Hepatocyte (in vitro differentiated cells): ENCODE results near the gene PLCD1. TPM values are rescaled to one million over a fixed set of nuclear protein-coding genes. Genes with fewer than 3 reads are reported as not detected.

Source experiments
- DNase-seq: peaks from one replicate; pipeline ENCODE4 v3.0.0-alpha.2; 2016; ENCODE audit warnings: low spot score
- H2AFZ ChIP-seq: fragments of 200-600 bp; sonication (generic); 2 replicates; pipeline ENCODE4 v1.6.0; 2016; ENCODE audit warnings: antibody characterized with exemption, mild to moderate bottlenecking
- H3K27ac ChIP-seq: fragments of 200-600 bp; sonication (generic); 2 replicates; pipeline ENCODE4 v1.5.1; 2016; ENCODE audit warnings: mild to moderate bottlenecking
- H3K27me3 ChIP-seq: fragments of 200-600 bp; sonication (generic); 2 replicates; pipeline ENCODE4 v1.6.1; 2016
- H3K36me3 ChIP-seq: fragments of 200-600 bp; sonication (generic); replicated peaks from 2 replicates; pipeline ENCODE4 v1.5.1; 2016; ENCODE audit warnings: low read depth; ENCODE audit not compliant: insufficient read depth
- H3K4me1 ChIP-seq: fragments of 200-600 bp; sonication (generic); 2 replicates; pipeline ENCODE4 v1.5.1; 2016; ENCODE audit warnings: mild to moderate bottlenecking, moderate library complexity; ENCODE audit not compliant: insufficient read depth
- H3K4me2 ChIP-seq: fragments of 200-600 bp; sonication (generic); 2 replicates; pipeline ENCODE4 v1.6.0; 2016
- H3K4me3 ChIP-seq: fragments of 200-600 bp; sonication (generic); 2 replicates; pipeline ENCODE4 v1.5.1; 2016; ENCODE audit warnings: mild to moderate bottlenecking
- H3K79me2 ChIP-seq: fragments of 200-600 bp; sonication (generic); 2 replicates; pipeline ENCODE4 v1.6.0; 2017; ENCODE audit warnings: mild to moderate bottlenecking
- H3K9me2 ChIP-seq: fragments of 200-600 bp; sonication (generic); replicated peaks from 2 replicates; pipeline ENCODE4 v1.6.0; 2017; ENCODE audit warnings: mild to moderate bottlenecking; ENCODE audit not compliant: insufficient read depth
- H3K9me3 ChIP-seq: fragments of 200-600 bp; sonication (generic); 2 replicates; pipeline ENCODE4 v1.5.1; 2016; ENCODE audit warnings: low read depth, mild to moderate bottlenecking
- H4K20me1 ChIP-seq: fragments of 200-600 bp; sonication (generic); 2 replicates; pipeline ENCODE4 v1.6.0; 2016; ENCODE audit warnings: mild to moderate bottlenecking; ENCODE audit not compliant: insufficient read depth, poor library complexity, severe bottlenecking
- EZH2 ChIP-seq: fragments of 200-600 bp; sonication (generic); IDR thresholded peaks from 2 replicates; pipeline ENCODE4 v1.6.1; 2016; ENCODE audit warnings: antibody characterized with exemption, mild to moderate bottlenecking, borderline replicate concordance
- EZH2phosphoT487 ChIP-seq: fragments of 200-600 bp; sonication (generic); IDR thresholded peaks from one replicate; pipeline ENCODE4 v1.6.1; 2018; ENCODE audit warnings: antibody characterized with exemption, mild to moderate bottlenecking, low read depth, moderate library complexity; ENCODE audit not compliant: unreplicated experiment, severe bottlenecking
- WGBS: methylation state at CpG from one replicate; pipeline ENCODE4 v1.1.6; 2016; ENCODE audit warnings: low lambda C conversion rate; ENCODE audit errors: missing lambda C conversion rate; 5-methylcytosine and 5-hydroxymethylcytosine counted together
- polyA plus RNA-seq: library from polyadenylated mRNA; unstranded; fragments of >200 nt; fragmentation: Nextera tagmentation; extraction: Ambion mirVana; gene quantifications from 2 replicates; pipeline ENCODE4 v1.2.1, GENCODE V29; 2016
- total RNA-seq: library from RNA; depleted of rRNA; stranded (reverse); fragments of >200 nt; gene quantifications from 2 replicates; pipeline ENCODE4 v1.2.3, GENCODE V29; 2014
- TF ChIP-seq, protein P1 (sequence below): fragments of 200-600 bp; sonication (generic); IDR thresholded peaks from 2 replicates; pipeline ENCODE4 v1.5.1; 2016; ENCODE audit warnings: antibody characterized with exemption, mild to moderate bottlenecking; ENCODE audit not compliant: poor library complexity

Gene PLCD1
- total and polyA plus RNA-seq, 2 experiments from 2014 or later: 21.7 to 22.6 TPM

DNA sequence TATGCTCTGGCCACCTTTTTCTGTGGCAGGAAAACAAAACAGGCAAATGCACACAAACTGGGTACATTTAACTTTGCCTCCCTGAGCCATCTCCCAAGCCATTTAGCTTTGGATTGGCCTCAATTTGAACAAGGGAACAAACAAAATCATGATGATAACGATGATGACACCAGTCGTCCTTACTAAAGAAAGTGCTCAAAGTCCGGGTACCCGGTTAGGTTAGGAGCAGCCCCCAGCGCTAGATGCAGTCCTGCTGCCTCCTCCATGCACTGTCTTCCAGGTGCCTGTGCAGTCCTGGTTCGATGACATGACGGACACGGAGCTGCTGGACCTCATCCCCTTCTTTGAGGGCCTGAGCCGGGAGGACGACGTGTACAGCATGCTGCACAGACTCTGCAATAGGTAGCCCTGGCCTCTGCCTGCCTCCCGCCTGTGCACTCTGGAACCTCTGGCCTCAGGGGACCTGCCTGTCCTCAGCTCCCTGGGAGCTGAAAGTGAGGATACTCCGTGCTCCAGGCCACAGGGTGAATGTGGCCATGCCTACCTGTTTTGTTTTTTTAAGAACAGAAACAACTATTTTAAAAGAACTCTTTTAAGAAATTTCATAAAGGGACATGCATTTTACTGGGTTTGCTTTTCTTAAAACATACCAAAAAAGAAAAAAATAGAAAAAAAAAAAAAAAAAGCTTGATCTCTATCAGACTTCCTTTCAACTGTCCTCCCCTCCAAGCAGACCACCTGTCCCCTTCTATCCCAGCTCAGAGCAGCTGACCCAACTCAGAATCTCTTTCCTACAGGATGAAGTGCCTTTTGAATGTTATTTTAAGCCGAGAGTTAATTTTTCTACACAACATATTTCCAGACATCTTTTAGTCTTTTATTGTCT, 48.7 kb downstream of the PLCD1 start:
- WGBS: 82% methylated on average over 14 of the region's 14 CpGs
- no peaks in the 10 kb centered on the region for H3K36me3 ChIP-seq

DNA sequence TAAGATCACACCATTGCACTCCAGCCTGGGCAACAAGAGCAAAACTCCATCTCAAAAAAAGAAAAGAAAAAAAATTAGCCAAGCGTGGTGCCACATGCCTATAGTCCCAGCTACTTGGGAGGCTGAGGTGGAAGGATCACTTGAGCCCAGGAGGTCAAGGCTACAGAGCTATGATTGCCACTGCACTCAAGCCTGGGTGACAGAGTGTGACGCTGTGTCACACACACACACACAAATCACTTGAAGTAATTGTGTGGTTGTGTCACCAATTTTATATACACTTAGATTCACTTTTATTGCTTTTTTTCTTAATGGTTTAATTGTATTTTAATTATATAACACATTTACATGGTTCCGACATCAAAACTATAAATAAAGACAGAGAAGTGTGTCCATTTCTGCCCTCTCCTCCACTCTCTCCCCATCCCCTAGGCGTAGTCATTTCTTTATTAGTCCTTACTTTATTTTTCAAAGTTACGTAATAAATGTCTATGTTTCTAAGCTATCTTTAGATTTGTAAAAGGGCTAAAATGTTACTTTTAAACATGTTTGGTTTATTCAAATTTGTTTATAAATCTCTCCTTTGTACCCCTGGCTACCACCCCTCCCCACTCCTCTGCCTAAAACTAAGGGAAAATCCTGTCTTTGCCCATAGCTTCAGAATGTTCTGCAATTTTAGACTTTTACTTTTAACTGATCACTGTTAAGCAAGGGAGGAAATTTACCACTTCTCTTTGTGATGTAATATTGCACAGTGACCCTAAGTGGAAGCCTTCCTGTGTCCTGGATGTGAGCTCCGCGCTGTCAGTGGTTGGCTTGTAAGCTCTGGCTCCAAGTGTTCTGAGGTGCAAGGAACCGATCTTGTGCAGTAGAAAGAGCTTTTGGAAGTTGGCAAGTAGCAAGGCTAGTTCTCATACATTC, 49.6 kb downstream of the PLCD1 start:
- Histone ChIP-seq H3K4me2 (no peak overlapping the region), H3K27ac (no peak overlapping the region), H3K79me2 (no peaks in the 10 kb centered on the region), H3K27me3 (no peaks in the 10 kb centered on the region), H3K9me3 (no peaks in the 10 kb centered on the region), H3K9me2 (no peaks in the 10 kb centered on the region), H2AFZ (no peak overlapping the region), H3K4me1 (peaks cover 7% of the 10 kb centered on the region), H3K4me3 (no peak overlapping the region), H3K36me3 (no peaks in the 10 kb centered on the region), H4K20me1 (no peaks in the 10 kb centered on the region)
- DNase-seq: no peak
- no peak for TF ChIP-seq EZH2phosphoT487
- TF ChIP-seq, protein P1, sequence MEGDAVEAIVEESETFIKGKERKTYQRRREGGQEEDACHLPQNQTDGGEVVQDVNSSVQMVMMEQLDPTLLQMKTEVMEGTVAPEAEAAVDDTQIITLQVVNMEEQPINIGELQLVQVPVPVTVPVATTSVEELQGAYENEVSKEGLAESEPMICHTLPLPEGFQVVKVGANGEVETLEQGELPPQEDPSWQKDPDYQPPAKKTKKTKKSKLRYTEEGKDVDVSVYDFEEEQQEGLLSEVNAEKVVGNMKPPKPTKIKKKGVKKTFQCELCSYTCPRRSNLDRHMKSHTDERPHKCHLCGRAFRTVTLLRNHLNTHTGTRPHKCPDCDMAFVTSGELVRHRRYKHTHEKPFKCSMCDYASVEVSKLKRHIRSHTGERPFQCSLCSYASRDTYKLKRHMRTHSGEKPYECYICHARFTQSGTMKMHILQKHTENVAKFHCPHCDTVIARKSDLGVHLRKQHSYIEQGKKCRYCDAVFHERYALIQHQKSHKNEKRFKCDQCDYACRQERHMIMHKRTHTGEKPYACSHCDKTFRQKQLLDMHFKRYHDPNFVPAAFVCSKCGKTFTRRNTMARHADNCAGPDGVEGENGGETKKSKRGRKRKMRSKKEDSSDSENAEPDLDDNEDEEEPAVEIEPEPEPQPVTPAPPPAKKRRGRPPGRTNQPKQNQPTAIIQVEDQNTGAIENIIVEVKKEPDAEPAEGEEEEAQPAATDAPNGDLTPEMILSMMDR: no peak
- TF ChIP-seq EZH2: no peak
- WGBS: 95% methylated on average over 8 of the region's 8 CpGs

More for the DNA sequence above, 48.7 kb downstream of the PLCD1 start:
- Histone ChIP-seq H3K79me2 (no peaks in the 10 kb centered on the region), H3K9me2 (no peaks in the 10 kb centered on the region), H3K9me3 (no peaks in the 10 kb centered on the region), H3K27ac (peak overlapping the region; percentile 1), H3K4me2 (no peak overlapping the region), H2AFZ (no peak overlapping the region), H3K4me1 (peaks cover 12% of the 10 kb centered on the region), H4K20me1 (no peaks in the 10 kb centered on the region), H3K4me3 (no peak overlapping the region), H3K27me3 (no peaks in the 10 kb centered on the region)
- TF ChIP-seq, protein P1: no peak
- TF ChIP-seq EZH2 (no peak), EZH2phosphoT487 (no peak)
- no peak for DNase-seq

DNA sequence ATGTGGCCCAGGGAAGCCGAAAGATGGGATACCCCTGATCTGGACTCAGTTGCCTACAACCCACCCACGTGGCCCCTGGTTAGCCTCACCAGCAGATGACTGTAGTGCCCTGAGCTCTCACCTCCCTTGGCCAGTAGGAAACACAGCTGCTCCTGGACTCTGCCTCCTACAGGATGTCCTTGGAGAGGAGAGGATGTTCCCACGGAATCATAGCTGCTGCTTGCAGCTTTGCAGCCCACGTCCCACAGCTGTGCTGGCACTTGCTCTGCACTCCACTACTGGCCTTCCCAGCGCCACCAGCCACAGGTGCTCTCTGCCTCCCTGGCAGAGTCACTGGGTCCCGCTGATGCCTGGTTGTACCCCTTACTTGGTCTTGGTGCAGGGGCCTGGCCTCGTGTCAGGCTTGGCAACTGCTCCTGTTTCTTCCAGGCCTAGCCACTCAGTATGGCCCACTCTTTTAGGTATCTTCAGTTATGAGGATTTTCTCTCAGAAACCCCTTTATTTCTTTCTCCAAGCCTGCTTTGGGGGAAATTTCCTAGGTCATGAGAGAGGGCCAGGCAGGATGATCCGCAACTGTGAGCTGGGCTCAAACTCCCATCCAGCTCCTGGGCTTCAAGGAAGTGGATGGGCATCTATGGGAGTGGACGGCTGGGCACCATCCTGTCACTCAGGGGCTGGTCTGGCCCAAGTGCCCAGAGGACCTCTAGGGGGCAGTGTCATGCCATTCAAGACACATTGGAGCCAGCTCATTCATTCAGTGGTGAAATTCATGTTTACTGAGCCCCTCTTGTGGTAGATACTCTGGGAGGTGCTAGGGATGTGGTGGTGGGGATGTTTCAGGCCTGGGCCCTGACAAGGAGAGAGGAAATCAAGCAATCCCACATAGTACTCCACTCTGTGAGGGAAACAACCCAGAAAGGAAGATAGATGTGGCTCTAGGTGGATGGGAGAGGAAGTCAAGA, 55.0 kb downstream of the PLCD1 start:
- H3K9me3 ChIP-seq: no peaks in the 10 kb centered on the region
- H3K27ac ChIP-seq: peak overlapping the region; percentile 25
- WGBS: 76% methylated on average over 9 of the region's 9 CpGs
- DNase-seq: peak; percentile 82
- H3K4me3 ChIP-seq: no peak overlapping the region
- no peaks in the 10 kb centered on the region for H3K27me3 ChIP-seq
- H3K4me1 ChIP-seq: peaks cover 4% of the 10 kb centered on the region
- H2AFZ ChIP-seq: no peak overlapping the region
- H3K36me3 ChIP-seq: no peaks in the 10 kb centered on the region
- TF ChIP-seq, protein P1: peak; percentile 74
- TF ChIP-seq EZH2phosphoT487 (no peak), EZH2 (no peak)
- H3K9me2 ChIP-seq: no peaks in the 10 kb centered on the region
- H3K79me2 ChIP-seq: no peaks in the 10 kb centered on the region
- no peak overlapping the region for H3K4me2 ChIP-seq
- no peaks in the 10 kb centered on the region for H4K20me1 ChIP-seq
